Measurements from ENCODE around the gene TEX2.

- TF ChIP-seq REST (IDR thresholded peaks at IDR 0.05; ENCODE audit: low read depth, low read length) (no peak), JUND (IDR thresholded peaks at IDR 0.05) (no peak), RFX5 (IDR thresholded peaks at IDR 0.05; ENCODE audit: low read length) (no peak), TAF1 (IDR thresholded peaks at IDR 0.05; ENCODE audit: borderline replicate concordance, low read depth, low read length) (no peak), EZH2phosphoT487 (IDR thresholded peaks at IDR 0.05; ENCODE audit: borderline replicate concordance, low read depth) (no peak), GATA2 (CRISPR knock-in tag; IDR thresholded peaks at IDR 0.05) (no peak), MEF2A (IDR thresholded peaks at IDR 0.05; ENCODE audit: borderline replicate concordance, low read depth) (no peak), EP300 (IDR thresholded peaks at IDR 0.05; ENCODE audit: borderline replicate concordance in 1 of 2, low read depth in 1 of 2, low read length in 1 of 2) (no peak)
- TF ChIP-seq, protein P1, sequence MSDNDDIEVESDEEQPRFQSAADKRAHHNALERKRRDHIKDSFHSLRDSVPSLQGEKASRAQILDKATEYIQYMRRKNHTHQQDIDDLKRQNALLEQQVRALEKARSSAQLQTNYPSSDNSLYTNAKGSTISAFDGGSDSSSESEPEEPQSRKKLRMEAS (IDR thresholded peaks at IDR 0.05; ENCODE audit: low read depth) = no peak
- TF ChIP-seq, protein P2, sequence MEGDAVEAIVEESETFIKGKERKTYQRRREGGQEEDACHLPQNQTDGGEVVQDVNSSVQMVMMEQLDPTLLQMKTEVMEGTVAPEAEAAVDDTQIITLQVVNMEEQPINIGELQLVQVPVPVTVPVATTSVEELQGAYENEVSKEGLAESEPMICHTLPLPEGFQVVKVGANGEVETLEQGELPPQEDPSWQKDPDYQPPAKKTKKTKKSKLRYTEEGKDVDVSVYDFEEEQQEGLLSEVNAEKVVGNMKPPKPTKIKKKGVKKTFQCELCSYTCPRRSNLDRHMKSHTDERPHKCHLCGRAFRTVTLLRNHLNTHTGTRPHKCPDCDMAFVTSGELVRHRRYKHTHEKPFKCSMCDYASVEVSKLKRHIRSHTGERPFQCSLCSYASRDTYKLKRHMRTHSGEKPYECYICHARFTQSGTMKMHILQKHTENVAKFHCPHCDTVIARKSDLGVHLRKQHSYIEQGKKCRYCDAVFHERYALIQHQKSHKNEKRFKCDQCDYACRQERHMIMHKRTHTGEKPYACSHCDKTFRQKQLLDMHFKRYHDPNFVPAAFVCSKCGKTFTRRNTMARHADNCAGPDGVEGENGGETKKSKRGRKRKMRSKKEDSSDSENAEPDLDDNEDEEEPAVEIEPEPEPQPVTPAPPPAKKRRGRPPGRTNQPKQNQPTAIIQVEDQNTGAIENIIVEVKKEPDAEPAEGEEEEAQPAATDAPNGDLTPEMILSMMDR (IDR thresholded peaks at IDR 0.05) = no peak
These were observed 34.5 kb upstream of the TEX2 start for GRCh38 chr17:64297467-64298088.
